ENCODE data around the gene IDS.

DNA sequence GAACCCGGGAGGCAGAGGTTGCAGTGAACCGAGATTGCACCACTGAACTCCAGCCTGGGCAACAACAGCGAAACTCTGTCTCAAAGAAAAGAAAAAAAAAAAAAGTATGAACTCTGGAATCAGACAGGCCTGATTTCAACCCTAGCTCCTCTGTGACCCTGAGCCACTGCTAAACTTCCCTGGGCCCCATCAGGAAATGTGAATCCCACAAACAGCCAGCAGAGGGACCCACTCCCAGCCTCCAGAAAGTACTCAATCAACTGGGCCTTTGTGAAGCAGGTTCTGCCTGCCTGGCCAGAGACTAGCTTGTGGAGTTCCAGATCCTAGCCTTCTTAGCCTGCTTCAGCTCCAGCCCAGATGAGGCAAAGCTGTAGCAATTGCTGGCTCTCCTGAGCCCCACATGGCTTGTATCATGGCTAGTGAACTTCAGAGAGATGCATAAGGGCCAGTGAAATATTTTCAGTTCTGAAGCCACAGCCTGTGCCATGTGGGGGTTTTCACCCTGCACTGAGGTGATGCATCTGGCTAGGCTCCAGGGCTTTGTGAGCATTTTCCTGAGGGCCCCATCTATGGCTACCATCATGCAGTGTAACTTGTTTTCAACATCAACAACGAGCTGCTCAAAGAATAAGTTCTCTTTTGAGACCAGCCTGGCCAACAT, 7.2 kb upstream of the IDS start:
- TF ChIP-seq, protein P1, sequence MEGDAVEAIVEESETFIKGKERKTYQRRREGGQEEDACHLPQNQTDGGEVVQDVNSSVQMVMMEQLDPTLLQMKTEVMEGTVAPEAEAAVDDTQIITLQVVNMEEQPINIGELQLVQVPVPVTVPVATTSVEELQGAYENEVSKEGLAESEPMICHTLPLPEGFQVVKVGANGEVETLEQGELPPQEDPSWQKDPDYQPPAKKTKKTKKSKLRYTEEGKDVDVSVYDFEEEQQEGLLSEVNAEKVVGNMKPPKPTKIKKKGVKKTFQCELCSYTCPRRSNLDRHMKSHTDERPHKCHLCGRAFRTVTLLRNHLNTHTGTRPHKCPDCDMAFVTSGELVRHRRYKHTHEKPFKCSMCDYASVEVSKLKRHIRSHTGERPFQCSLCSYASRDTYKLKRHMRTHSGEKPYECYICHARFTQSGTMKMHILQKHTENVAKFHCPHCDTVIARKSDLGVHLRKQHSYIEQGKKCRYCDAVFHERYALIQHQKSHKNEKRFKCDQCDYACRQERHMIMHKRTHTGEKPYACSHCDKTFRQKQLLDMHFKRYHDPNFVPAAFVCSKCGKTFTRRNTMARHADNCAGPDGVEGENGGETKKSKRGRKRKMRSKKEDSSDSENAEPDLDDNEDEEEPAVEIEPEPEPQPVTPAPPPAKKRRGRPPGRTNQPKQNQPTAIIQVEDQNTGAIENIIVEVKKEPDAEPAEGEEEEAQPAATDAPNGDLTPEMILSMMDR (IDR thresholded peaks at IDR 0.05): peak; percentile 20 to 39 (median 28)
- TF ChIP-seq POLR2A (IDR thresholded peaks at IDR 0.05): no peak
